ENCODE results near the gene BORCS5.

DNA sequence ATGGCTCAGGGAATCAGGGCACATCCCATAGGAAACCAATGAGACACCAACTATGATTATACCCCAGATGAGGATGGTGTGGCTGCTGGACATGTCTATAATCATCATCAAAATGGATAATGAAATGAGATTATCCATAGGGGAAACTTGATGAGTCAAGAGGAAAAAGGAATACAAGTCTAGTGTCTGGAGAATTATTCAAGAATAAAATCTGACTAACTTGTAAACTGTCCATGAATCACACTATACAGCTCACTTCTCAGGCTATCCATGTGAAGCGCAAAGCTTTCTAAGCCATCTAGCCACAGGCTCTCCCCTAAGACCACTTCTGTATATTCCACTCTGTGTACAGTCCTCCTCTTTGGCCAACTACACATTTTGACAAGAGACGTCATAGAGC is 153.3 kb downstream of the BORCS5 start:
- TF ChIP-seq, protein P1, sequence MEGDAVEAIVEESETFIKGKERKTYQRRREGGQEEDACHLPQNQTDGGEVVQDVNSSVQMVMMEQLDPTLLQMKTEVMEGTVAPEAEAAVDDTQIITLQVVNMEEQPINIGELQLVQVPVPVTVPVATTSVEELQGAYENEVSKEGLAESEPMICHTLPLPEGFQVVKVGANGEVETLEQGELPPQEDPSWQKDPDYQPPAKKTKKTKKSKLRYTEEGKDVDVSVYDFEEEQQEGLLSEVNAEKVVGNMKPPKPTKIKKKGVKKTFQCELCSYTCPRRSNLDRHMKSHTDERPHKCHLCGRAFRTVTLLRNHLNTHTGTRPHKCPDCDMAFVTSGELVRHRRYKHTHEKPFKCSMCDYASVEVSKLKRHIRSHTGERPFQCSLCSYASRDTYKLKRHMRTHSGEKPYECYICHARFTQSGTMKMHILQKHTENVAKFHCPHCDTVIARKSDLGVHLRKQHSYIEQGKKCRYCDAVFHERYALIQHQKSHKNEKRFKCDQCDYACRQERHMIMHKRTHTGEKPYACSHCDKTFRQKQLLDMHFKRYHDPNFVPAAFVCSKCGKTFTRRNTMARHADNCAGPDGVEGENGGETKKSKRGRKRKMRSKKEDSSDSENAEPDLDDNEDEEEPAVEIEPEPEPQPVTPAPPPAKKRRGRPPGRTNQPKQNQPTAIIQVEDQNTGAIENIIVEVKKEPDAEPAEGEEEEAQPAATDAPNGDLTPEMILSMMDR (conservative IDR thresholded peaks at IDR 0.05; ENCODE audit: low read depth in 2 of 2), result no peak
- no peak for TF ChIP-seq EZH2phosphoT487 (IDR thresholded peaks at IDR 0.05; ENCODE audit: unreplicated experiment)
- TF ChIP-seq, protein P2, sequence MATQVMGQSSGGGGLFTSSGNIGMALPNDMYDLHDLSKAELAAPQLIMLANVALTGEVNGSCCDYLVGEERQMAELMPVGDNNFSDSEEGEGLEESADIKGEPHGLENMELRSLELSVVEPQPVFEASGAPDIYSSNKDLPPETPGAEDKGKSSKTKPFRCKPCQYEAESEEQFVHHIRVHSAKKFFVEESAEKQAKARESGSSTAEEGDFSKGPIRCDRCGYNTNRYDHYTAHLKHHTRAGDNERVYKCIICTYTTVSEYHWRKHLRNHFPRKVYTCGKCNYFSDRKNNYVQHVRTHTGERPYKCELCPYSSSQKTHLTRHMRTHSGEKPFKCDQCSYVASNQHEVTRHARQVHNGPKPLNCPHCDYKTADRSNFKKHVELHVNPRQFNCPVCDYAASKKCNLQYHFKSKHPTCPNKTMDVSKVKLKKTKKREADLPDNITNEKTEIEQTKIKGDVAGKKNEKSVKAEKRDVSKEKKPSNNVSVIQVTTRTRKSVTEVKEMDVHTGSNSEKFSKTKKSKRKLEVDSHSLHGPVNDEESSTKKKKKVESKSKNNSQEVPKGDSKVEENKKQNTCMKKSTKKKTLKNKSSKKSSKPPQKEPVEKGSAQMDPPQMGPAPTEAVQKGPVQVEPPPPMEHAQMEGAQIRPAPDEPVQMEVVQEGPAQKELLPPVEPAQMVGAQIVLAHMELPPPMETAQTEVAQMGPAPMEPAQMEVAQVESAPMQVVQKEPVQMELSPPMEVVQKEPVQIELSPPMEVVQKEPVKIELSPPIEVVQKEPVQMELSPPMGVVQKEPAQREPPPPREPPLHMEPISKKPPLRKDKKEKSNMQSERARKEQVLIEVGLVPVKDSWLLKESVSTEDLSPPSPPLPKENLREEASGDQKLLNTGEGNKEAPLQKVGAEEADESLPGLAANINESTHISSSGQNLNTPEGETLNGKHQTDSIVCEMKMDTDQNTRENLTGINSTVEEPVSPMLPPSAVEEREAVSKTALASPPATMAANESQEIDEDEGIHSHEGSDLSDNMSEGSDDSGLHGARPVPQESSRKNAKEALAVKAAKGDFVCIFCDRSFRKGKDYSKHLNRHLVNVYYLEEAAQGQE (IDR thresholded peaks at IDR 0.05; ENCODE audit: unreplicated experiment), result no peak
- no peak for TF ChIP-seq CREB1 (CRISPR knock-in tag; IDR thresholded peaks at IDR 0.05; ENCODE audit: low read depth)
- TF ChIP-seq EZH2 (IDR thresholded peaks at IDR 0.05; ENCODE audit: low read depth, unreplicated experiment), result no peak
- TF ChIP-seq POLR2AphosphoS5 (IDR thresholded peaks at IDR 0.05; ENCODE audit: low read depth), result no peak
